Uterus (tissue), 4 donors: ENCODE results near the gene ZFPM1. TPM values are rescaled to one million over a fixed set of nuclear protein-coding genes. Genes with fewer than 3 reads are reported as not detected.
"Not testable (repeated sequence)": the region's sequence is repeated elsewhere in the genome, so short reads cannot be mapped to it uniquely, and the experiment has no call there.

Source experiments
- DNase-seq, 2 donors: peaks; one replicate each; pipeline ENCODE4 v3.0.0-alpha.2; 2019 to 2020
- H3K27ac ChIP-seq, 2 donors: fragments of 200-600 bp; sonication (generic); 1 replicate in 1 of 2; 2 replicates in 1 of 2; pipeline ENCODE4 v1.5.1; 2016 to 2018
- H3K27me3 ChIP-seq, 2 donors: fragments of 200-600 bp; sonication (generic); one replicate each; pipeline ENCODE4 v1.5.1; 2018 to 2019; ENCODE audit warnings: control low read depth in 1 of 2
- H3K36me3 ChIP-seq, 2 donors: fragments of 200-600 bp; sonication (generic); one replicate each; pipeline ENCODE4 v1.5.1; 2019; ENCODE audit warnings: control low read depth in 1 of 2
- H3K4me1 ChIP-seq, 2 donors: fragments of 200-600 bp; sonication (generic); one replicate each; pipeline ENCODE4 v1.5.1; 2018 to 2019; ENCODE audit warnings: control low read depth in 1 of 2
- H3K4me3 ChIP-seq, 2 donors: fragments of 200-600 bp; sonication (generic); 1 replicate in 1 of 2; 2 replicates in 1 of 2; pipeline ENCODE4 v1.5.1; 2018 to 2019; ENCODE audit warnings: mild to moderate bottlenecking in 1 of 2
- H3K9me3 ChIP-seq, 2 donors: fragments of 200-600 bp; sonication (generic); one replicate each; pipeline ENCODE4 v1.5.1; 2019; ENCODE audit warnings: control low read depth in 1 of 2
- CTCF ChIP-seq, 4 experiments: fragments of 200-600 bp in 2 of 4; fragments of 450-650 bp in 2 of 4; sonication (generic) in 2 of 4; IDR thresholded peaks; one replicate each; pipeline ENCODE4 v1.5.1; 2016 to 2019; ENCODE audit warnings: antibody characterized with exemption in 4 of 4, mild to moderate bottlenecking in 2 of 4, moderate library complexity in 1 of 4
- POLR2A ChIP-seq, 2 donors: fragments of 450-650 bp; IDR thresholded peaks; one replicate each; pipeline ENCODE4 v1.6.1; 2016; ENCODE audit warnings: antibody characterized with exemption in 2 of 2, mild to moderate bottlenecking in 1 of 2, moderate library complexity in 1 of 2
- intact Hi-C: fragments of 100-400 bp; cut with DNase I; formaldehyde crosslinking; loops from one replicate; pipeline ENCODE4 v1.15.1; 2023; ENCODE audit warnings: low total_unique reads
- total RNA-seq, 4 donors: library from RNA; depleted of rRNA in 3 of 4; stranded (reverse); fragments of >200 nt in 3 of 4; gene quantifications; one replicate each; pipeline versions ENCODE4 v1.1.0 to v1.2.4, GENCODE V29; 2014 to 2023
- donor health status: DM: yes; HTN: yes; CAD: no.

The ZFPM1 gene
- total RNA-seq, 4 donors from 2014 or later = under 0.01 to 6.9 (median 0.77) TPM

GRCh38 chr16:88467541-88467944 lies 14.5 kb downstream of the ZFPM1 start:
- Histone ChIP-seq H3K36me3 (no peaks in the 10 kb centered on the region), H3K27me3 (no peaks in the 10 kb centered on the region), H3K4me1 (no peaks in the 10 kb centered on the region), H3K9me3 (no peaks in the 10 kb centered on the region), H3K27ac (no peak overlapping the region), H3K4me3 (no peak overlapping the region)
- intact Hi-C loops = no loop called here
- no peak for TF ChIP-seq CTCF (IDR thresholded peaks at IDR 0.05)
- TF ChIP-seq POLR2A (IDR thresholded peaks at IDR 0.05) = no peak
- no peak for DNase-seq

GRCh38 chr16:88468275-88469129 lies 15.4 kb downstream of the ZFPM1 start:
- Histone ChIP-seq H3K4me1 (no peaks in the 10 kb centered on the region), H3K27ac (no peak overlapping the region), H3K27me3 (no peaks in the 10 kb centered on the region), H3K36me3 (no peaks in the 10 kb centered on the region), H3K9me3 (no peaks in the 10 kb centered on the region), H3K4me3 (no peak overlapping the region)
- TF ChIP-seq CTCF (IDR thresholded peaks at IDR 0.05) (no peak), POLR2A (IDR thresholded peaks at IDR 0.05) (no peak)
- no peak for DNase-seq
- intact Hi-C loops = no loop called here

GRCh38 chr16:88469615-88470395 lies 16.7 kb downstream of the ZFPM1 start:
- Histone ChIP-seq H3K36me3 (no peaks in the 10 kb centered on the region), H3K4me1 (no peaks in the 10 kb centered on the region), H3K27me3 (no peaks in the 10 kb centered on the region), H3K9me3 (no peaks in the 10 kb centered on the region), H3K4me3 (no peak overlapping the region), H3K27ac (no peak overlapping the region)
- TF ChIP-seq CTCF (IDR thresholded peaks at IDR 0.05) (no peak), POLR2A (IDR thresholded peaks at IDR 0.05) (no peak)
- DNase-seq = no peak
- intact Hi-C loops = no loop called here

GRCh38 chr16:88470396-88470680 lies 17.3 kb downstream of the ZFPM1 start:
- DNase-seq, H3K4me1 ChIP-seq, H3K27ac ChIP-seq, H3K27me3 ChIP-seq, H3K4me3 ChIP-seq, H3K36me3 ChIP-seq, intact Hi-C loops, H3K9me3 ChIP-seq: not testable (repeated sequence)

- H3K4me1 ChIP-seq, intact Hi-C loops, H3K27me3 ChIP-seq, H3K4me3 ChIP-seq, H3K27ac ChIP-seq, H3K36me3 ChIP-seq, H3K9me3 ChIP-seq, DNase-seq: not testable (repeated sequence)
Measured at GRCh38 chr16:88470696-88471095, 17.6 kb downstream of the ZFPM1 start.

- H3K9me3 ChIP-seq = no peaks in the 10 kb centered on the region
- no peaks in the 10 kb centered on the region for H3K27me3 ChIP-seq
- no peaks in the 10 kb centered on the region for H3K4me1 ChIP-seq
- H3K27ac ChIP-seq = no peak overlapping the region
- H3K4me3 ChIP-seq = no peak overlapping the region
- no peak for DNase-seq
- intact Hi-C loops = no loop called here
- no peak for TF ChIP-seq CTCF (IDR thresholded peaks at IDR 0.05)
- no peak for TF ChIP-seq POLR2A (IDR thresholded peaks at IDR 0.05)
- no peaks in the 10 kb centered on the region for H3K36me3 ChIP-seq
Measured at GRCh38 chr16:88471115-88471514, 18.0 kb downstream of the ZFPM1 start.
